HG02970 (cell line): ENCODE data around the gene WWTR1.

Experiments
- ATAC-seq: cut with Tn5 transposase; IDR thresholded peaks from one replicate; pipeline ENCODE4 v1.9.1; 2021; ENCODE audit warnings: mild to moderate bottlenecking, moderate library complexity, moderate number of reproducible peaks; ENCODE audit not compliant: unreplicated experiment, low FRiP score

Gene WWTR1

DNA sequence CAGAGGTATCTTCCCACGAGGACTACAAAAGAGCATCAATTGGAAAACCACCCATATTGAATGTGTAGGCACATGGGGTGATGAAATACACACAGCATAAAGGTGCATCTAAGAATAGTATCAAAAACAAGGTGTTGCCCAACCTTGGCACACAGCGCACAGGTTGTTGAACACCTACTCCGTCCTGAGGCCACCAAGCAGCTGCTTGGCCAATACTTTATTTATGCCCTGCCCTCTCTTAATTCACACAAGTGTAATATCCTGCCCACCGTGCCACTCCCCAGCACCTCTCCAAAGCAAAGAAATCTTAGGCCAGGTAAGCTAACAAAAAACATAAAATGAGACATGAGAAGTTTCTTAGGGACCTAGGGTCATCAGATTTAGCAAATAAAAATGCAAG, 31.2 kb downstream of the WWTR1 start:
- ATAC-seq, result no peak

DNA sequence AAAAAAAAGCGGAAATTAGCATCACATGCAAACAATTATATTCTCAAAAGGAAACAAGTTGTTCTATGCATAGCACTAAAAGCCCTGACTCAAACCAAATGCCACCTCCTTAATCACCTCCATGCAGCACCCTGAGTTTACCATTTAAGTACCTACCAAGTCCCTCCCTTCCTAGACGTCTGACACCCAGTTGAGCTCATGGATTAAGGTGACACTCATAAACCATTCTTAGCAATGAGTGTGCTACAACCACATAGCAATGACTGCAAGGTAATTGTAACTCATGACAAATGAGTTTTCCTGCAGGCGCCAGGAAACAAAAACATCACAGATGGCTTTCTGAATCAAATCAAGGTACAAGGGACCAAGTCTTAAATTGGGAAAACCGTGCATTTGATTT, 32.0 kb downstream of the WWTR1 start:
- no peak for ATAC-seq

- ATAC-seq, result no peak
These were observed 34.0 kb downstream of the WWTR1 start for GRCh38 chr3:149623824-149624223.

- no peak for ATAC-seq
These were observed 36.4 kb downstream of the WWTR1 start for GRCh38 chr3:149621218-149622005.

- no peak for ATAC-seq
These were observed 37.4 kb downstream of the WWTR1 start for GRCh38 chr3:149620291-149621020.

GRCh38 chr3:149619136-149619535, 38.7 kb downstream of the WWTR1 start:
- ATAC-seq, result no peak

DNA sequence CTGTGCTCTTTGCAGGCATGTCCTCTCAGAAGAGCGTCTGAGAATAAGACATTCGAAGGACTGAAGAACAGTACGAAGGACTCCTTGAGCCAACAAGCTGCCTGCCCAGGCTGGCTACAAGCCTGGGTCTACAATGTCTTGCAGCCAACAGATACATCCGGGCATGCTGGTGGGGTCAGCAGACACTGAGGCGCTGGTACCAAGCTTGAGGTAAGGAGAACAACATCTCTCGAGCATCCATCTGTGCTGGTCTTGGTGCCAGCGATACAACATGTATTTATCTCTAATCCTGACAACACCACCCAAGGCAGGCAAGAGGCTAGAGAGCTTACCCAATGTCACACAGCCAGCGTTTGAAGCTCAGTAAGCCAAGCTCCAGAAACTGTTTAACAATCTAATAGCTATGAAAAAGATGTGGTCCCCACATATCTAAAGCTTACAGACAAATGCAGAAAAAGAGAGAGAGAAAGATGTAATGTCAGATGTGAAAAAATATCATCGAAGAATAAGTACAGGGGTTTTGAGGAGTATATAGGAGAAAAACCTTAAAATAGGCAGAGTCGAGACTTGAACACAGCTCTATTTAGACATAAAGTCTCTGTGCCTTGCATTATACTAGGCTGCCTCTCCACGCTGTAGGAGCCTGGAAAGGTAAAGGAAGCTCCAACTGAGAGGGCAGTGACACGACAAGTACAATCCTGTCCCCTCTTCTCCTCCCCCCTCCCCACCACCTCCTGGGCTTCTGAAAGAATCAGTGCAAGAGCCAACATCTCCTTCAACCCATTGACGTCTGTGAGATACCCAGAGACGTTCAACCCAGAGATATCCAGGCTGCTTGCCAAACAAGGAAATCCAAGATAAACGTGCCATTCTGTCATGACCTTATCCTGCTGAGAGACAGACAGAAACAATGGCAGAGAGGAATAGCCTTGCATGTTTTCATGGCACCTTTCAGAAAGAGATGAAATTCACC, 39.4 kb downstream of the WWTR1 start:
- ATAC-seq, result no peak

GRCh38 chr3:149615731-149616221, 42.0 kb downstream of the WWTR1 start:
- no peak for ATAC-seq

GRCh38 chr3:149613988-149614387, 43.8 kb downstream of the WWTR1 start:
- no peak for ATAC-seq

- ATAC-seq, result no peak
These were observed 45.4 kb downstream of the WWTR1 start for GRCh38 chr3:149612456-149612855.

DNA sequence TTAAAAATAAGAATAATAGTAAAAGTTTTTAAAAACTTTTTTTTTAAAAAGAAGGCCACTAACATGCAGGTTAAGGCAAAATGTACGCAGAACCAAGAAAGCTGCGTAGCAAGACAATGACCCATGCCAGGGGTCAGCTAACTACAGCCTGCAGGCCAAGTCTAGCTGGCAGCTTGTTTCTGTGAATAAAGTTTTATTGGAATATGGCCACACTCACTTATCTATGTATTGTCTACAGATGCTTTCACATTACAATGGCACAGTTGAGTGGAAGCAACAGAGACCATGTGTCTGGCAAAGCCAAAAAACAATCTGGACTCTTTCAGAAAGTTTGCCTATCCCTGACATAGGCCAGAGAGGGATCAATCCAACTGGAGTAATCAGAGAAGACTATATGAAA, 46.7 kb downstream of the WWTR1 start:
- ATAC-seq, result no peak

- no peak for ATAC-seq
These were observed 47.3 kb downstream of the WWTR1 start for GRCh38 chr3:149610351-149611105.

DNA sequence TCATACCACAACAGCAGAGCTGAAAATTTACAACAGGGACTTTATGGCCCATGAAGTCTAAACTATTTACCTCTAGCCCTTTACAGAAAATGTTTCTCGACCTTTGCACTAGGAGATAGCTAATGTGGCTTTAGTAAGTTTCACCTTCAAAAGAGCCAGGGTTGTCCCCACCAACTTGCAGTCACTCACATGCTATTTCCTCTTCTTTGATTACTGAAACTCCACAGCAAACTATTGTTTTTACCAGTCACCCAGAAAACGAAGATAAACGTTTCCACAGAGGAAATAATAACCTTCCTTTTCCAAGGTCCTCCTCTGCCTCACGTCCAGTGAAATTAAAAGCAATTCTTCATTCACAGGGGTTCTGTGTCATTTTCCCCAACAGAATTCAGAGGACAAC, 48.2 kb downstream of the WWTR1 start:
- ATAC-seq, result peak; percentile 61

DNA sequence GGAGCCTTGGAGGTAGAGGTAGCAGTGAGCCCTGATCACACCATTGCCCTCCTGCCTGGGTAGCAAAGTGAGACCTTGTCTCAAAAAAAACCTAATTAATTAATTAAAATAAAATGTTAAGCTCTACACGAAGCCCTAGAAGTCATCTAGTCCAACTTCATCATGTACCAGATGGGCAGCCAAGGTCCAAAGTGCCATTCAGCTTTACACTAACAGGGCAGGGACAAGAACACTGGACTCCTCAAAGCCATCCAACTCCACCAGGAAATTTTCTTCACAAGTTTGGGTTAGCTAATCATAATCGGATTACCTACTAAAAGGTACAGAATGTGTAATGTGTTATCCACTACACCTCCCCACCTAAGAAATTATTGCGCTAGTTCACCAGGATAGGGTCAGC, 48.8 kb downstream of the WWTR1 start:
- ATAC-seq, result no peak

DNA sequence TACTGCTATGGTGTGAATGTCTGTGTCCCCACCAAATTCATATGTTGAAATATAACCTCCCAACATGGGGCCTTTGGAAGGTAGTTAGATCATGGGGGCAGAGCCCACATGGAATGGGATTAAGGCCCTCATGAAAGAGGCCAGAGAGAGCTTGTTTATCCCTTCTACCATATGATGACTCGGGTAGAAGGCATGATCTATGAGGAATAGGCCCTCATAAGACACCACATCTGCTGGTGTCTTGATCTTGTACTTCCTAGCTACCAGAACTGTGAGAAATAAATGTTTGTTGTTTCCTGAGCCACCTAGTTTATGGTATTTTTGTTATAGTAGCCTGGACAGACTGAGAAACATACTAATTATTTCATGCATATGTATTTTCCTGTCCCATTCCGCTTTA, 51.9 kb downstream of the WWTR1 start:
- ATAC-seq, result no peak

GRCh38 chr3:149604125-149604875, 53.5 kb downstream of the WWTR1 start:
- ATAC-seq, result no peak

DNA sequence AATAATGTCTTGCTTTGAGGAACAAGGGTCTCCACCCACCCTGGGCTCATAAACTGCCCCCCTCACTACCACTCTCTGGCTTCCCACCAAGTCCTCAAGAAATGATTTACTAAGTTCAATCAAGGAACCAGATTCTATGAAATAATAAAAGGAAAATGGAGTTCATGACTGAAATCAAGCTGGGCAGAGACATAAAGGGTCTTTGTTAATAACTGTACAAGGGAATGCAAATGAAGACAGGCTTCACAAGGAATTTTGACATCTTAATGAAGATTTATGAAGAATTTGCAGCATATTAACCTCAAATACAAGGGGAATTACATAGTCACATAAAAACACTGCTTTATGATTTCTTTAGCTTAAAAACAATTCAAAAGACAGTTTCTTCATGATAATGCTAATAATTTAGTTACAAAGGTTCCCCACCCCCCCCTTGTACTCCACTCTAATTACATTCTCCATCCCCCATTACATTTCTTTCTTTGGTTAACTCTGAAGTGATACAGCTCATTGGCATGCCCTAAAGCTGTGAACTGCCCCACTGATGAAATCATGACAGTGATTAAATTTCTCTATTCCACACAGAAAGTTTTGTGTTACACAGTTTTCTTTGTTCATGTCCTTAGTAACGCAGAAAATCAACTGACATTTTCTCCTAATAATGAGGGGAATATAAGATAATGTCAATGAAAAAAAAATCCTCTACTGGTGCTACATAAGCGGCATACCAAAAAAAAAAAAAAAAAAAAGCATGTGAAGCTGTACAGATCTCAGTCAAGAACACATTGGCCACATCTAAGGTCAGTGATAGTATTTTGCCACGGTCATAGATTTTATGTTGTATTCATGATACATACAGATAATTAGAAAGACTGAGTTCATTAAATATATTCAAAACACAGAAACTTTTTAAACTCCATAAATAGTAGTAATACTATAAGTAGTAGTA, 54.4 kb downstream of the WWTR1 start:
- ATAC-seq, result no peak

DNA sequence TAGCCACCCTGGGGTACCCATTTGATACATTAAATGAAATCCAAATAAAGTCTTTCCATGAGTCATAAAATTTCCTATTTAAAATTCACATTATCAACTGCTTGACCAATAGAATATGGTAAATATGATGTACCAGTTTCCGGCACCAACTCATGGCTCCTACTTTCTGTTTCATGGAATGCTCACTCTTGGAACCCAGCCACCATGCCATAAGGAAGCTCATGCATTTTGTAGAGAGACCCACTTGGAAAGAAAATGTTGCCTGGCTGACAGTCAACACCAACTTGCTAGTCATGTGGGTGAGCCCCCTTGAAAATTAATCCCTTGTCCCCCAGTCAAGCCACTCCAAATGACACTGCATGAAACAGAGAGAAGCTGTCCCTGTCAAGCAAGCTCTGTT, 57.2 kb downstream of the WWTR1 start:
- no peak for ATAC-seq
